Breast epithelium (tissue), 3 donors: ENCODE results near the gene MAD1L1.

ENCODE experiments used
- POLR2A ChIP-seq: fragments of 450-650 bp; IDR thresholded peaks from one replicate; pipeline ENCODE4 v1.6.1; 2016; ENCODE audit warnings: antibody characterized with exemption, mild to moderate bottlenecking, moderate library complexity
- POLR2AphosphoS5 ChIP-seq, 3 donors: sonication (generic); formaldehyde crosslinking; IDR thresholded peaks; one replicate each; pipeline ENCODE4 v1.6.1; 2017; ENCODE audit warnings: antibody characterized with exemption in 3 of 3
- TF ChIP-seq, protein P1 (sequence below), 3 donors: fragments of 450-650 bp; IDR thresholded peaks; one replicate each; pipeline ENCODE4 v1.5.1; 2016 to 2017; ENCODE audit warnings: antibody characterized with exemption in 3 of 3, mild to moderate bottlenecking in 3 of 3, moderate library complexity in 3 of 3

- TF ChIP-seq, protein P1, sequence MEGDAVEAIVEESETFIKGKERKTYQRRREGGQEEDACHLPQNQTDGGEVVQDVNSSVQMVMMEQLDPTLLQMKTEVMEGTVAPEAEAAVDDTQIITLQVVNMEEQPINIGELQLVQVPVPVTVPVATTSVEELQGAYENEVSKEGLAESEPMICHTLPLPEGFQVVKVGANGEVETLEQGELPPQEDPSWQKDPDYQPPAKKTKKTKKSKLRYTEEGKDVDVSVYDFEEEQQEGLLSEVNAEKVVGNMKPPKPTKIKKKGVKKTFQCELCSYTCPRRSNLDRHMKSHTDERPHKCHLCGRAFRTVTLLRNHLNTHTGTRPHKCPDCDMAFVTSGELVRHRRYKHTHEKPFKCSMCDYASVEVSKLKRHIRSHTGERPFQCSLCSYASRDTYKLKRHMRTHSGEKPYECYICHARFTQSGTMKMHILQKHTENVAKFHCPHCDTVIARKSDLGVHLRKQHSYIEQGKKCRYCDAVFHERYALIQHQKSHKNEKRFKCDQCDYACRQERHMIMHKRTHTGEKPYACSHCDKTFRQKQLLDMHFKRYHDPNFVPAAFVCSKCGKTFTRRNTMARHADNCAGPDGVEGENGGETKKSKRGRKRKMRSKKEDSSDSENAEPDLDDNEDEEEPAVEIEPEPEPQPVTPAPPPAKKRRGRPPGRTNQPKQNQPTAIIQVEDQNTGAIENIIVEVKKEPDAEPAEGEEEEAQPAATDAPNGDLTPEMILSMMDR (IDR thresholded peaks at IDR 0.05) = no peak
- TF ChIP-seq POLR2A (no peak), POLR2AphosphoS5 (IDR thresholded peaks at IDR 0.05) (no peak)
Measured at GRCh38 chr7:1842321-1843221, 390.2 kb downstream of the MAD1L1 start.
